ENCODE results near the gene PDE3A.

DNA sequence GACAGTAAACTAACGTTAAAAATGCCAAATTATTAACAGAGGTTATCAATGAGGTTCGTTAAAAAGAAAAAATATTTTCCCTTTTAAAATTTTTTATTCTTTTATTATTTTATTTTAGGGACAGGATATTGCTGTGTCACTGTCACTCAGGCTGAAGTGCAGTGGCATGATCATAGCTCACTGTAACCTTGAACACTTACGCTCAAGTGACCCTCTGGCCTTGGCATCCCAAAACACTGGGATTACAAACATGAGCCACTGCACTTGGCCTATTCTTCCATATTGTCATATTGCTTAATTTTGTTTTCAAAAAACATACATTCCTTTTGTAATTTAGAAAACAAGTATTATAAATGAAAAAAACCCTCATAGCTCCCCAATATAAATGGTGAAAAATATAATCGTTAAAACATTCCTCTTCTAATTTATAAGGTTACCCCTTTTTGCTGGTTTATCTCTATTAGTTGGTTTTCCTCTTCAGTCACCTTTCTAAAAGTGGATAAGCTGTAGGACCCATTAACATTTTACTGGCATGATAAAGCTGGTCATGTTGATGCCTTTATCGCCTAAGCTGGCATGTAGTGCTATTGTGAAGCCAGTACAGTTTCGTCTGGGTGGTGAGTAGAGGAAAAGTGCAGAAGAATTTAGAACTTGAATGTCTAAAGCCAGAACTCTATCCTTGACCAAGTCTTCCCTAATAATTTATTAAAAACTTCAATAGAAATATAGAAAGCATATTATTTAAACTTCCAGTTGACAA lies 27.6 kb downstream of the PDE3A start:
- TF ChIP-seq CTCF (IDR thresholded peaks at IDR 0.05; ENCODE audit: poor library complexity) (no peak), EZH2 (IDR thresholded peaks at IDR 0.05; ENCODE audit: borderline replicate concordance) (no peak), EZH2phosphoT487 (IDR thresholded peaks at IDR 0.05; ENCODE audit: low read depth, severe bottlenecking, unreplicated experiment) (no peak)

Data from hepatocyte (in vitro differentiated cells).